ENCODE results near the gene LRCH2. TPM values are rescaled to one million over a fixed set of nuclear protein-coding genes. Genes with fewer than 3 reads are reported as not detected.

LRCH2 gene
- total and polyA plus RNA-seq, 9 of the 15 experiments (the other 6 are each of a cell fraction or from before 2014, with no cell fraction given), result 1.4 to 7.2 (median 2.9) TPM

DNA sequence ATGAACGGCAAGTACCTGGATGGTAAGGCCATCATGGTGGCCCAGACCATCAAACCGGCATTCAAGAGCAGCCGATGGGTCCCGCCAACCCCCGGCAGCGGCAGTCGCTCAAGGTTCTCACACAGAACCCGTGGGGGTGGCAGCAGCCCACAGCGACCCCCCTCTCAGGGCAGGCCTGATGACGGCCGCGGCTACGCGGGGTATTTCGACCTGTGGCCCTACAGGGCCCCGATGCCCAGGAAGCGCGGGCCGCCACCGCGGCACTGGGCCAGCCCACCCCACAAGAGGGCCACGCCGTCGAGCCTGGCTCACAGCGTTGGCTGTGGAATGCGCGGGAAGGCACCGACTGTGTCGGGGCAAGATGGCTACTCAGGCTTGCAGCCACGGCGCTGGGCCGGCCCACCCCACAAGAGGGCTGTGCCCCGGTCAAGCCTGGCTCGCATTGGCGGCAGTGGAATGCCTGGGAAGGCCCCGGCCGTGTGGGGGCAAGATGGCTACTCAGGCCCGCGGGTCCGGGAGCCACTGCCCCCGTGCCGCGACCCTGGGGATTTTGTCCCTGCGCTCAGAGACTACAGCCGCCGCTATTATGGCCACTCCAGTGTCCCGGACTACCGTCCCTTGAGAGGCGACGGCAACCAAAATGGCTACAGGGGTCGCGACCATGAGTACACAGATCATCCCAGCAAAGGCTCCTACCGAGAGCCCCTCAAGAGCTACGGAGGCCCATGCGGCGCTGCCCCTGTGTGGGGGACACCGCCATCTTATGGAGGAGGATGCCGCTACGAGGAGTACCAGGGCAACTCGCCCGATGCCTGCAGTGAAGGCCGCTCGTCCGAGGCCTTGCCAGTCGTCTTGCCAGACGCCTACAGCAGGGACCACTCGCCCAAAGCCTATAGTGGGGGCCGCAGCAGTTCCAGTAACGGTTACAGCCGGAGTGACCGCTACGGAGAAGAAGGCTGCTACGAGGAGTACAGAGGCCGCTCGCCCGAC lies 44.0 kb downstream of the LRCH2 start:
- no peaks in the 10 kb centered on the region for H3K9me1 ChIP-seq (ENCODE audit: control insufficient read depth, insufficient read depth, low read length)
- 17% methylated on average over 22 of the region's 76 CpGs for WGBS (ENCODE audit: insufficient coverage, low coverage, missing lambda C conversion rate)

More for the DNA sequence above, 44.0 kb downstream of the LRCH2 start:
- Histone ChIP-seq H2AFZ (ENCODE audit: low read depth, low read length) (no peak overlapping the region), H4K20me1 (replicated peaks; ENCODE audit: control insufficient read depth, insufficient read depth, low read length) (no peaks in the 10 kb centered on the region), H3K9ac (ENCODE audit: insufficient read depth in 1 of 2, low read depth in 2 of 2, low read length in 2 of 2) (no peak overlapping the region), H3K27me3 (ENCODE audit: control insufficient read depth in 2 of 2, insufficient read depth in 2 of 2, low read length in 2 of 2) (no peaks in the 10 kb centered on the region), H3K4me2 (ENCODE audit: insufficient read depth, low read length) (no peak overlapping the region), H3K4me1 (replicated peaks in 1 of 2; ENCODE audit: control insufficient read depth in 2 of 2, insufficient read depth in 2 of 2, low read length in 2 of 2) (no peaks in the 10 kb centered on the region), H3K4me3 (no peak overlapping the region), H3K79me2 (ENCODE audit: control insufficient read depth, insufficient read depth, low read length) (no peaks in the 10 kb centered on the region), H3K36me3 (ENCODE audit: control insufficient read depth, insufficient read depth, low read length) (no peaks in the 10 kb centered on the region), H3K27ac (ENCODE audit: extremely low read depth, low read depth, low read length) (no peak overlapping the region), H3K9me3 (replicated peaks; ENCODE audit: control insufficient read depth, insufficient read depth, low read depth, low read length) (no peaks in the 10 kb centered on the region)
- FAIRE-seq (no peak), ATAC-seq (no peak), DNase-seq (ENCODE audit: extremely low read depth in 1 of 4, low spot score in 3 of 4) (no peak)
- POLR2A ChIA-PET, result no interaction called here
- intact Hi-C loops (cut with micrococcal nuclease), result no loop called here
- CTCF ChIA-PET (ENCODE audit: low intra/inter-chr PET ratio), result no interaction called here
- BruUV-seq (replicated peaks), result no TSS peak
- in situ Hi-C loops (cut with MboI), result no loop called here
- TF ChIP-seq DNMT1 (IDR thresholded peaks at IDR 0.05), result no peak
- no peak for TF ChIP-seq SETDB1 (IDR thresholded peaks at IDR 0.05; ENCODE audit: low read length)
- TF ChIP-seq, protein P1, sequence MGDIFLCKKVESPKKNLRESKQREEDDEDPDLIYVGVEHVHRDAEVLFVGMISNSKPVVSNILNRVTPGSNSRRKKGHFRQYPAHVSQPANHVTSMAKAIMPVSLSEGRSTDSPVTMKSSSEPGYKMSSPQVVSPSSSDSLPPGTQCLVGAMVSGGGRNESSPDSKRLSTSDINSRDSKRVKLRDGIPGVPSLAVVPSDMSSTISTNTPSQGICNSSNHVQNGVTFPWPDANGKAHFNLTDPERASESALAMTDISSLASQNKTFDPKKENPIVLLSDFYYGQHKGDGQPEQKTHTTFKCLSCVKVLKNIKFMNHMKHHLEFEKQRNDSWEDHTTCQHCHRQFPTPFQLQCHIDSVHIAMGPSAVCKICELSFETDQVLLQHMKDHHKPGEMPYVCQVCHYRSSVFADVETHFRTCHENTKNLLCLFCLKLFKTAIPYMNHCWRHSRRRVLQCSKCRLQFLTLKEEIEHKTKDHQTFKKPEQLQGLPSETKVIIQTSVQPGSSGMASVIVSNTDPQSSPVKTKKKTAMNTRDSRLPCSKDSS (IDR thresholded peaks at IDR 0.05; ENCODE audit: low read depth, partially characterized antibody), result no peak
- no peak for TF ChIP-seq PHF21A (IDR thresholded peaks at IDR 0.05; ENCODE audit: borderline replicate concordance, low read depth)
- no peak for TF ChIP-seq L3MBTL2 (IDR thresholded peaks at IDR 0.05)
- TF ChIP-seq NONO (IDR thresholded peaks at IDR 0.05; ENCODE audit: low read depth in 2 of 2, low read length in 1 of 2), result no peak
- no peak for TF ChIP-seq ZNF311 (CRISPR knock-in tag; IDR thresholded peaks at IDR 0.05)
- TF ChIP-seq NR1H2 (CRISPR knock-in tag; IDR thresholded peaks at IDR 0.05), result no peak
- TF ChIP-seq, protein P2, sequence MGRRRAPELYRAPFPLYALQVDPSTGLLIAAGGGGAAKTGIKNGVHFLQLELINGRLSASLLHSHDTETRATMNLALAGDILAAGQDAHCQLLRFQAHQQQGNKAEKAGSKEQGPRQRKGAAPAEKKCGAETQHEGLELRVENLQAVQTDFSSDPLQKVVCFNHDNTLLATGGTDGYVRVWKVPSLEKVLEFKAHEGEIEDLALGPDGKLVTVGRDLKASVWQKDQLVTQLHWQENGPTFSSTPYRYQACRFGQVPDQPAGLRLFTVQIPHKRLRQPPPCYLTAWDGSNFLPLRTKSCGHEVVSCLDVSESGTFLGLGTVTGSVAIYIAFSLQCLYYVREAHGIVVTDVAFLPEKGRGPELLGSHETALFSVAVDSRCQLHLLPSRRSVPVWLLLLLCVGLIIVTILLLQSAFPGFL (CRISPR knock-in tag; IDR thresholded peaks at IDR 0.05), result no peak
- TF ChIP-seq POLR2AphosphoS2 (IDR thresholded peaks at IDR 0.05; ENCODE audit: low read length), result no peak
- TF ChIP-seq MAFF (IDR thresholded peaks at IDR 0.05; ENCODE audit: low read length), result no peak
- no peak for TF ChIP-seq HNRNPUL1 (IDR thresholded peaks at IDR 0.05; ENCODE audit: low read length)
- no peak for TF ChIP-seq TCFL5 (CRISPR knock-in tag; conservative IDR thresholded peaks at IDR 0.05)
- TF ChIP-seq SRSF3 (IDR thresholded peaks at IDR 0.05; ENCODE audit: insufficient read depth, low read length), result no peak
- TF ChIP-seq HNRNPK (IDR thresholded peaks at IDR 0.05; ENCODE audit: low read depth, low read length, poor library complexity, severe bottlenecking), result no peak
- no peak for TF ChIP-seq ZNF445 (CRISPR knock-in tag; IDR thresholded peaks at IDR 0.05; ENCODE audit: low read depth)
- TF ChIP-seq GABPB2 (CRISPR knock-in tag; conservative IDR thresholded peaks at IDR 0.05), result no peak

Data from K562 (cell line).